Measurements from ENCODE around the gene PACS2.

Gene PACS2

GRCh38 chr14:105426416-105427130, 112.0 kb downstream of the PACS2 start:
- TF ChIP-seq CTCF (IDR thresholded peaks at IDR 0.05; ENCODE audit: insufficient read depth, low read length, missing control alignments) = no peak
- DNase-seq (ENCODE audit: low read depth, low spot score) = no peak
- ChIA-PET POLR2A (no interaction called here), CTCF (no interaction called here)
- H3K4me3 ChIP-seq (ENCODE audit: low read depth, low read length) = no peak overlapping the region

- ChIA-PET POLR2A (no interaction called here), CTCF (interaction anchor here (0.7 to 0.8 kb wide), 2 partner anchors 54 to 63 kb away, joined by 4 to 5 read pairs; no protein-coding TSS in a partner anchor)
- H3K4me3 ChIP-seq (ENCODE audit: low read depth, low read length) = no peak overlapping the region
- no peak for TF ChIP-seq CTCF (IDR thresholded peaks at IDR 0.05; ENCODE audit: insufficient read depth, low read length, missing control alignments)
- DNase-seq (ENCODE audit: low read depth, low spot score) = no peak
Observed at GRCh38 chr14:105427412-105427811, 112.9 kb downstream of the PACS2 start.

GRCh38 chr14:105427936-105428485, 113.5 kb downstream of the PACS2 start:
- no peak for TF ChIP-seq CTCF (IDR thresholded peaks at IDR 0.05; ENCODE audit: insufficient read depth, low read length, missing control alignments)
- CTCF ChIA-PET = interaction anchor here (0.7 to 0.8 kb wide), 2 partner anchors 53 to 62 kb away, joined by 4 to 5 read pairs; no protein-coding TSS in a partner anchor
- POLR2A ChIA-PET = no interaction called here
- no peak for DNase-seq (ENCODE audit: low read depth, low spot score)
- no peak overlapping the region for H3K4me3 ChIP-seq (ENCODE audit: low read depth, low read length)

- DNase-seq (ENCODE audit: low read depth, low spot score) = no peak
- no peak overlapping the region for H3K4me3 ChIP-seq (ENCODE audit: low read depth, low read length)
- ChIA-PET POLR2A (no interaction called here), CTCF (interaction anchor here (0.9 to 1.5 kb wide), 4 partner anchors 50 to 103 kb away, joined by 3 to 4 read pairs (median 3); no protein-coding TSS in a partner anchor)
- no peak for TF ChIP-seq CTCF (IDR thresholded peaks at IDR 0.05; ENCODE audit: insufficient read depth, low read length, missing control alignments)
Observed at GRCh38 chr14:105430042-105430441, 115.5 kb downstream of the PACS2 start.

- no peak for TF ChIP-seq CTCF (IDR thresholded peaks at IDR 0.05; ENCODE audit: insufficient read depth, low read length, missing control alignments)
- POLR2A ChIA-PET = no interaction called here
- DNase-seq (ENCODE audit: low read depth, low spot score) = peak; percentile 9
- no peak overlapping the region for H3K4me3 ChIP-seq (ENCODE audit: low read depth, low read length)
- CTCF ChIA-PET = interaction anchor here (0.9 to 1.2 kb wide), 3 partner anchors 50 to 103 kb away, joined by 3 to 4 read pairs (median 3); no protein-coding TSS in a partner anchor
Observed at GRCh38 chr14:105430565-105430964, 116.0 kb downstream of the PACS2 start.

GRCh38 chr14:105431256-105431655, 116.7 kb downstream of the PACS2 start:
- no peak for DNase-seq (ENCODE audit: low read depth, low spot score)
- H3K4me3 ChIP-seq (ENCODE audit: low read depth, low read length) = no peak overlapping the region
- ChIA-PET CTCF (interaction anchor here (1.1 to 1.2 kb wide), 2 partner anchors 17 to 49 kb away, joined by 3 to 4 read pairs; no protein-coding TSS in a partner anchor), POLR2A (no interaction called here)
- TF ChIP-seq CTCF (IDR thresholded peaks at IDR 0.05; ENCODE audit: insufficient read depth, low read length, missing control alignments) = no peak
